IPS DF 6.9 (cell line): Measurements from ENCODE around the gene RPRD1A.
"Not testable (repeated sequence)": the region's sequence is repeated elsewhere in the genome, so short reads cannot be mapped to it uniquely, and the experiment has no call there.

Experiments used
- DNase-seq: peaks from one replicate; pipeline ENCODE4 v3.0.0-alpha.2; 2013; ENCODE audit warnings: low read depth, low spot score
- H3K27ac ChIP-seq: one replicate; pipeline ENCODE4 v1.5.1; 2013; ENCODE audit warnings: low read length, control low read depth
- H3K27me3 ChIP-seq: 2 replicates; pipeline ENCODE4 v1.6.1; 2013; ENCODE audit warnings: mild to moderate bottlenecking, low read length; ENCODE audit not compliant: control insufficient read depth, insufficient read depth
- H3K36me3 ChIP-seq: 2 replicates; pipeline ENCODE4 v1.6.1; 2013; ENCODE audit warnings: low read length; ENCODE audit not compliant: control insufficient read depth, insufficient read depth
- H3K4me1 ChIP-seq: 2 replicates; pipeline ENCODE4 v1.6.1; 2013; ENCODE audit warnings: low read length; ENCODE audit not compliant: control insufficient read depth, insufficient read depth
- H3K4me3 ChIP-seq: 2 replicates; pipeline ENCODE4 v1.5.1; 2013; ENCODE audit warnings: mild to moderate bottlenecking, low read length
- H3K9me3 ChIP-seq: 2 replicates; pipeline ENCODE4 v1.6.1; 2013; ENCODE audit warnings: low read length, inconsistent platforms; ENCODE audit not compliant: control insufficient read depth, insufficient read depth
- WGBS: extraction: QIAGEN DNeasy Blood & Tissue Kit; methylation state at CpG from one replicate; pipeline ENCODE4 v1.1.7; 2013; ENCODE audit warnings: mixed read lengths, missing lambda C conversion rate; ENCODE audit not compliant: insufficient read length, insufficient coverage; 5-methylcytosine and 5-hydroxymethylcytosine counted together

The RPRD1A gene

DNA sequence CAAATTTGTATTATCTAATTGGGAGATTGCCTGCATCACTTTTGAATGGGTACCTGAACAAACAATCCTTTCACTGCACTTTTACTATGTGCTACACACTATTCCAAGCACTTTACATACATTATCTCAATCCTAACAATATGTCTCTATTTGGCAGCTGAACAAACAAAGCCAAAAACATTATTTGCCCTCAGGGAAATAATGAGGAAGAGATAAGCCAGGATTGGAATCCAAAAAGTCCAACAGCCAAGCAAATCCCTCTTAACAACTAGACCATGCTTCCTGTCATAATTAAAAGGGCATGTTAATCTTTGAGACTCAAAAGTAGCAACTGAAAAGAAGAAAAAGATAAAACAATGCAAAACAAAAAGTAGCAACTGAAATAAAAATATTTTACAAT, 32.1 kb downstream of the RPRD1A start:
- H3K9me3 ChIP-seq = peaks cover 6% of the 10 kb centered on the region
- no peak for DNase-seq
- H3K4me3 ChIP-seq = no peak overlapping the region
- H3K27ac ChIP-seq = no peak overlapping the region
- no peaks in the 10 kb centered on the region for H3K27me3 ChIP-seq
- no peaks in the 10 kb centered on the region for H3K4me1 ChIP-seq
- H3K36me3 ChIP-seq = peaks cover 4% of the 10 kb centered on the region; the same call in 1 of the 2 replicates

GRCh38 chr18:36034299-36034895, 33.0 kb downstream of the RPRD1A start:
- Histone ChIP-seq H3K9me3 (peaks cover 6% of the 10 kb centered on the region), H3K36me3 (peaks cover 4% of the 10 kb centered on the region; the same call in 1 of the 2 replicates), H3K27ac (no peak overlapping the region), H3K4me1 (no peaks in the 10 kb centered on the region), H3K4me3 (no peak overlapping the region), H3K27me3 (no peaks in the 10 kb centered on the region)
- no CpG with 5 or more reads among the region's 1 CpG for WGBS
- DNase-seq = no peak

DNA sequence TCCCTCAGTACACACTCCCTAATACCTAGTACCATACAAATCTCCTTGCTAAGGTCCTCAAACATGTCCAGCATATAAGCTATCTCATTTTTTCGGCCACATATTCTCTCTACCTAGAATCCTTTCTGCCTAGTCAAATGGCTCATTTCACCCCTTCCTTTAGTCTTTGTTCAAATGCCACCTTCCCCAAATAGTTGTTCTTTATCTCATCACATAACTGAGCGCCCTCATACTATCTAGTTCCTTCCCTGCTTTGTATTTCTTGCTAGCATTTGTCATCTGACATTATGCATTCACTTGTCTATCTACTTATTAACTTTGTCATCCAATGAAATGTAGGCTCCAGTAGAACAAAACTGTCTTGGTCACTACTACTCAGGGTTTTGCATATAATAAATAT, 35.5 kb downstream of the RPRD1A start:
- Histone ChIP-seq H3K4me1 (no peaks in the 10 kb centered on the region), H3K27ac (no peak overlapping the region), H3K9me3 (no peaks in the 10 kb centered on the region), H3K4me3 (no peak overlapping the region), H3K36me3 (no peaks in the 10 kb centered on the region; the same call in 1 of the 2 replicates), H3K27me3 (no peaks in the 10 kb centered on the region)
- WGBS = no CpG with 5 or more reads among the region's 2 CpGs
- DNase-seq = no peak

GRCh38 chr18:36031407-36031806, 36.0 kb downstream of the RPRD1A start:
- H3K36me3 ChIP-seq = no peaks in the 10 kb centered on the region; the same call in 1 of the 2 replicates
- H3K27ac ChIP-seq = no peak overlapping the region
- H3K9me3 ChIP-seq = no peaks in the 10 kb centered on the region
- H3K4me3 ChIP-seq = no peak overlapping the region
- no peaks in the 10 kb centered on the region for H3K27me3 ChIP-seq
- H3K4me1 ChIP-seq = no peaks in the 10 kb centered on the region
- no CpG with 5 or more reads among the region's 2 CpGs for WGBS
- DNase-seq = no peak

GRCh38 chr18:36028859-36029258, 38.5 kb downstream of the RPRD1A start:
- H3K36me3 ChIP-seq = no peaks in the 10 kb centered on the region; the same call in 1 of the 2 replicates
- H3K27ac ChIP-seq = no peak overlapping the region
- no peaks in the 10 kb centered on the region for H3K27me3 ChIP-seq
- H3K4me3 ChIP-seq = no peak overlapping the region
- no peaks in the 10 kb centered on the region for H3K9me3 ChIP-seq
- no peak for DNase-seq
- WGBS = no CpG with 5 or more reads among the region's 2 CpGs
- no peaks in the 10 kb centered on the region for H3K4me1 ChIP-seq

DNA sequence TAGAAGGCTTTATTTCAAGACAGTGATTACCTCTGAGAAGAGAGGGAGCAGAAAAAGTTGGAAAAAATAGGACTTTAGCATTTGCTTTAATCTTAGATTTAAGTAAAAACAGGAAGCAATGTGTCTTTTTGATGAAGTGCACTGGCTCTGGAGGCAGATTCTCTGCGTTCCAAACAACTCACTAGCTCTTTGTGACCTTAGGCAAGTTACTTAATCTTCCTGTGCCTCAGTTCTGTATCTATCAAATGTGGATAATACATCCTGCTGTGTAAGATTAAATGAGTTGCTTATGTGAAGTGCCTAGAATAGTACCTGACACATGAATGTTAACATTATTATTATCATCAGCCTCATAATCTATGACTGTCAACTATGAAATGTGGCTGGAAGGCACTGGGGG, 42.3 kb downstream of the RPRD1A start:
- no peak overlapping the region for H3K4me3 ChIP-seq
- no peak for DNase-seq
- H3K4me1 ChIP-seq = no peaks in the 10 kb centered on the region
- H3K36me3 ChIP-seq = no peaks in the 10 kb centered on the region; the same call in 1 of the 2 replicates
- no CpG with 5 or more reads among the region's 1 CpG for WGBS
- H3K27ac ChIP-seq = no peak overlapping the region
- H3K27me3 ChIP-seq = no peaks in the 10 kb centered on the region
- H3K9me3 ChIP-seq = no peaks in the 10 kb centered on the region; the same call in 1 of the 2 replicates

- no CpG with 5 or more reads among the region's 3 CpGs for WGBS
- not testable (repeated sequence) for H3K27ac ChIP-seq, H3K4me3 ChIP-seq, H3K4me1 ChIP-seq, H3K27me3 ChIP-seq, H3K9me3 ChIP-seq, DNase-seq, H3K36me3 ChIP-seq
Measured at GRCh38 chr18:36024241-36024640, 43.1 kb downstream of the RPRD1A start.

- H3K27me3 ChIP-seq = no peaks in the 10 kb centered on the region
- no peaks in the 10 kb centered on the region; the same call in 1 of the 2 replicates for H3K36me3 ChIP-seq
- no CpG with 5 or more reads among the region's 1 CpG for WGBS
Measured at GRCh38 chr18:36023336-36023735, 44.0 kb downstream of the RPRD1A start.

DNA sequence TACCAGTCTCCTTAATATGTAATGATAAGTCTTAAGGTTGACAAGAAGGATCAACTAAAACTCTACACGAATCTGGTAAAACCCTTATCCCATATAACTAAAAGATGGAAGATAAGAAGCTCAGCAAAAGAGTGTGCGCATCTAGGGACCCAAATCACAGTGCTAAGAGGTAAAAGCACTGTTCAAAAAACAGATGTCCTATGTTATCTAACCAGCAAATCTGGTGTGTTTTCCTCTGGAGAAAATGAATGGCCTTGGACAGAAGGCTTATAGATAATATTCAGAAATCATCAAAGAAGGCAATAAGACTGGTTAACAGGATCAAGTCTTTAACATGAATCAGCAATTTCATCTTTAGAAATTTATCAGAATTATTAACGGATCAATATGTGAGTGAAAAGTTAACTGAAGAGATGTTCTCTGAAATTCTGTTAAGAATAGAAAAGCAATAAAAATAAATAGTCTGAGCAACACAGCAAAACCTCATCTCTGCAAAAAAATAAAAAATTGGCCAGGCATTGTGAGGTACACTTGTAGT, 47.1 kb downstream of the RPRD1A start:
- WGBS = no CpG with 5 or more reads among the region's 3 CpGs
- DNase-seq = no peak
- H3K27ac ChIP-seq = no peak overlapping the region
- H3K27me3 ChIP-seq = no peaks in the 10 kb centered on the region
- no peaks in the 10 kb centered on the region; the same call in 1 of the 2 replicates for H3K9me3 ChIP-seq
- H3K36me3 ChIP-seq = no peaks in the 10 kb centered on the region; the same call in 1 of the 2 replicates
- no peak overlapping the region for H3K4me3 ChIP-seq
- no peaks in the 10 kb centered on the region for H3K4me1 ChIP-seq

More at GRCh38 chr18:36023336-36023735, 44.0 kb downstream of the RPRD1A start:
- no peaks in the 10 kb centered on the region for H3K4me1 ChIP-seq
- H3K27ac ChIP-seq = no peak overlapping the region
- DNase-seq = no peak
- no peak overlapping the region for H3K4me3 ChIP-seq
- H3K9me3 ChIP-seq = no peaks in the 10 kb centered on the region; the same call in 1 of the 2 replicates

GRCh38 chr18:36017232-36017631, 50.1 kb downstream of the RPRD1A start:
- Histone ChIP-seq H3K4me3 (no peak overlapping the region), H3K4me1 (no peaks in the 10 kb centered on the region), H3K36me3 (no peaks in the 10 kb centered on the region; the same call in 1 of the 2 replicates), H3K9me3 (no peaks in the 10 kb centered on the region), H3K27me3 (no peaks in the 10 kb centered on the region), H3K27ac (no peak overlapping the region)
- no CpG with 5 or more reads among the region's 2 CpGs for WGBS
- DNase-seq = no peak

DNA sequence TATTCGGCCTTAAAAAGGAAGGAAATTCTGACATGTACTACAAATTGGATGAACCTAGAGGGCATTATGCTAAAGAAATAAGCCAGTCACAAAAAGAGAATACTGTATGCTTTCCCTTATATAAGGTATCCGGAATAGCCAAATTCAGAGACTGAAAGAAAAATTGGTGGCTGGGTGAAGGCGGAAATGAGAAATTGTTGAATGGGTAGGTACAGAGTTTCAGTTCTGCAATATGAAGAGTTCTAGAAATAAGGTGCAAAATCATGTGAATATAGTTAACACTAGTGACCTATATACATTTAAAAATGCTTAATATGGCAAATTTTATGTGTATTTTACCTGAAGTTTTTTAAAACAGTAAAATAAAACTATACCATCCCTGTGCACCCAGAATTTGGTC, 51.7 kb downstream of the RPRD1A start:
- no peak overlapping the region for H3K27ac ChIP-seq

More for the DNA sequence above, 51.7 kb downstream of the RPRD1A start:
- H3K4me3 ChIP-seq = no peak overlapping the region
- H3K27me3 ChIP-seq = no peaks in the 10 kb centered on the region
- H3K4me1 ChIP-seq = no peaks in the 10 kb centered on the region
- no peak for DNase-seq
- H3K9me3 ChIP-seq = no peaks in the 10 kb centered on the region
- no CpG with 5 or more reads among the region's 3 CpGs for WGBS
- H3K36me3 ChIP-seq = no peaks in the 10 kb centered on the region; the same call in 1 of the 2 replicates
